Lung (tissue), 12 donors: ENCODE data around the gene CRYGN. TPM values are rescaled to one million over a fixed set of nuclear protein-coding genes. Genes with fewer than 3 reads are reported as not detected.

Experiments
- ATAC-seq: fragments of 200-7000 bp; cut with Tn5 transposase; one replicate; pipeline ENCODE4 v1.9.1; 2020; ENCODE audit warnings: moderate number of reproducible peaks; ENCODE audit not compliant: insufficient read depth, low FRiP score
- DNase-seq, 3 donors: peaks; one replicate each; pipeline ENCODE4 v3.0.0-alpha.2; 2013 to 2017
- H3K27ac ChIP-seq, 2 donors: one replicate each; pipeline ENCODE4 v1.5.1; 2013; ENCODE audit warnings: mild to moderate bottlenecking in 2 of 2, moderate library complexity in 2 of 2, control low read depth in 1 of 2, inconsistent platforms in 1 of 2, low read depth in 1 of 2, low read length in 1 of 2
- H3K27me3 ChIP-seq, 3 donors: one replicate each; pipeline ENCODE4 v1.5.1; 2013; ENCODE audit warnings: low read length in 2 of 3; ENCODE audit not compliant: control insufficient read depth in 3 of 3, insufficient read depth in 3 of 3
- H3K36me3 ChIP-seq, 4 donors: one replicate each; pipeline ENCODE4 v1.5.1; 2013; ENCODE audit warnings: low read length in 4 of 4, mild to moderate bottlenecking in 1 of 4, moderate library complexity in 1 of 4; ENCODE audit not compliant: control insufficient read depth in 4 of 4, insufficient read depth in 4 of 4
- H3K4me1 ChIP-seq, 5 donors: one replicate each; pipeline ENCODE4 v1.5.1; 2013; ENCODE audit warnings: low read length in 5 of 5, mild to moderate bottlenecking in 2 of 5, moderate library complexity in 1 of 5; ENCODE audit not compliant: control insufficient read depth in 5 of 5, insufficient read depth in 5 of 5
- H3K4me3 ChIP-seq: one replicate; pipeline ENCODE4 v1.5.1; 2013; ENCODE audit warnings: mild to moderate bottlenecking, control low read depth, moderate library complexity
- H3K9ac ChIP-seq, 2 donors: one replicate each; pipeline ENCODE4 v1.5.1; 2013; ENCODE audit warnings: low read length in 2 of 2, control low read depth in 1 of 2; ENCODE audit not compliant: insufficient read depth in 1 of 2
- H3K9me3 ChIP-seq, 4 donors: one replicate each; pipeline ENCODE4 v1.5.1; 2013; ENCODE audit warnings: low read length in 3 of 4, mild to moderate bottlenecking in 1 of 4, moderate library complexity in 1 of 4; ENCODE audit not compliant: control insufficient read depth in 4 of 4, insufficient read depth in 3 of 4
- WGBS, 2 donors: extraction: QIAGEN DNeasy Blood & Tissue Kit; methylation state at CpG; one replicate each; pipeline ENCODE4 v1.1.7; 2013; 5-methylcytosine and 5-hydroxymethylcytosine counted together
- polyA plus RNA-seq, 2 donors: library from polyadenylated mRNA; stranded (reverse); fragments of 200-250 nt; gene quantifications; one replicate each; pipeline ENCODE4 v1.2.1, GENCODE V29; 2013
- total RNA-seq, 2 donors: library from RNA; depleted of rRNA in 1 of 2; stranded (reverse); fragments of >200 nt in 1 of 2; gene quantifications; one replicate each; pipeline ENCODE4 v1.2.1, GENCODE V29; 2014 to 2021
- TF ChIP-seq, protein P1 (sequence below): IDR thresholded peaks from 2 replicates; pipeline ENCODE4 v1.5.1; 2012; ENCODE audit warnings: mild to moderate bottlenecking; ENCODE audit errors: control extremely low read depth, extremely low read depth
- donor health status: control.
- donor health status: control.
- donor health status: Bipolar disorder and iron deficiency.
- donor health status: healthy.
- donor health status: DM: yes; HTN: yes; CAD: no.

CRYGN gene
- total and polyA plus RNA-seq, 4 donors, result 0.07 to 0.34 (median 0.28) TPM; not detected in 1

DNA sequence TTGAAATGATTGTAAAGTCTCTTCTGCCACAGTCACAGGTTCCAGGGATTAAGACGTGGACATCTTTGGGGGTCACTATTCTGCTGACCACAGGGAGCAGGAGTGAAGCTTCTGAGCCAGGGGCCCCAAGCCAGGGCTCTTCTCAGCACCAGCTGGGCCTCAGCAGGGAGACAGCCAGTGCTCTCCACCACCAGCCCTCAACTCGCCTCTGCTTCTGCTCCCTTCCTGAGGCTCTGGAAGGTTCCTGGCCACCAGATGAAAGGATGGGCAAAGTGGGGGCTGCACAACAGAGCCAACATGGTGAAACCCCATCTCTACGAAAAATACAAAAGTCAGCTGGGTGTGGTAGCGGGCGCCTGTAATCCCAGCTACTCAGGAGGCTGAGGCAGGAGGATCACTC, 11.2 kb upstream of the CRYGN start:
- Histone ChIP-seq H3K9me3 (no peaks in the 10 kb centered on the region), H3K4me1 (peaks cover 0 to 6% (median 0%) of the 10 kb centered on the region in 5 donors), H3K9ac (no peak overlapping the region), H3K27me3 (peaks cover 0 to 2% (median 0%) of the 10 kb centered on the region in 3 donors), H3K27ac (no peak overlapping the region), H3K36me3 (no peaks in the 10 kb centered on the region), H3K4me3 (no peak overlapping the region)
- TF ChIP-seq, protein P1, sequence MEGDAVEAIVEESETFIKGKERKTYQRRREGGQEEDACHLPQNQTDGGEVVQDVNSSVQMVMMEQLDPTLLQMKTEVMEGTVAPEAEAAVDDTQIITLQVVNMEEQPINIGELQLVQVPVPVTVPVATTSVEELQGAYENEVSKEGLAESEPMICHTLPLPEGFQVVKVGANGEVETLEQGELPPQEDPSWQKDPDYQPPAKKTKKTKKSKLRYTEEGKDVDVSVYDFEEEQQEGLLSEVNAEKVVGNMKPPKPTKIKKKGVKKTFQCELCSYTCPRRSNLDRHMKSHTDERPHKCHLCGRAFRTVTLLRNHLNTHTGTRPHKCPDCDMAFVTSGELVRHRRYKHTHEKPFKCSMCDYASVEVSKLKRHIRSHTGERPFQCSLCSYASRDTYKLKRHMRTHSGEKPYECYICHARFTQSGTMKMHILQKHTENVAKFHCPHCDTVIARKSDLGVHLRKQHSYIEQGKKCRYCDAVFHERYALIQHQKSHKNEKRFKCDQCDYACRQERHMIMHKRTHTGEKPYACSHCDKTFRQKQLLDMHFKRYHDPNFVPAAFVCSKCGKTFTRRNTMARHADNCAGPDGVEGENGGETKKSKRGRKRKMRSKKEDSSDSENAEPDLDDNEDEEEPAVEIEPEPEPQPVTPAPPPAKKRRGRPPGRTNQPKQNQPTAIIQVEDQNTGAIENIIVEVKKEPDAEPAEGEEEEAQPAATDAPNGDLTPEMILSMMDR, result no peak
- WGBS, 2 donors, result 84 to 89% methylated on average over 5 of the region's 5 CpGs
- ATAC-seq (no peak), DNase-seq (no peak)

DNA sequence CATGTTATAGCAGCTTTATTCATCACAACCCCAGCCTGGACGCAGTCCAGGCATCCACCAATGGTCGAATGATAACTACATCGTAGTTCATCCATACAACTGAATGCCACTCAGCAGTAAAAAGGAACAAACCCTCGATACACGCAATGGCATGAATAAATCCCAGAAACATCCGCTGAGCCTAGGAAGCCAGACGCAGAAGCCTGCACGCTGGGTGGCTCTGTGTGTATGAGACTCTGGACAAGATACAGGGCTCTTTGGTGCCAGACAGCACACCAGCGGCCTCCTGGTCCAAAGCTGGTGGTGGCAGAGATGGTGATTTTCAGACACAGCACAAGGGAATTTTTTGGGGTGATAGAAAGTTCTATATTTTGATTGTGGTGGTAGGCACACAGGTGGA, 10.0 kb upstream of the CRYGN start:
- Histone ChIP-seq H3K9me3 (no peaks in the 10 kb centered on the region), H3K27ac (no peak overlapping the region), H3K27me3 (peaks cover 0 to 2% (median 0%) of the 10 kb centered on the region in 3 donors), H3K9ac (no peak overlapping the region), H3K4me3 (no peak overlapping the region), H3K36me3 (no peaks in the 10 kb centered on the region), H3K4me1 (peaks cover 0 to 6% (median 0%) of the 10 kb centered on the region in 5 donors)
- 87 to 95% methylated on average over 9 of the region's 9 CpGs for WGBS, 2 donors
- DNase-seq (no peak), ATAC-seq (no peak)
- TF ChIP-seq, protein P1, result no peak

DNA sequence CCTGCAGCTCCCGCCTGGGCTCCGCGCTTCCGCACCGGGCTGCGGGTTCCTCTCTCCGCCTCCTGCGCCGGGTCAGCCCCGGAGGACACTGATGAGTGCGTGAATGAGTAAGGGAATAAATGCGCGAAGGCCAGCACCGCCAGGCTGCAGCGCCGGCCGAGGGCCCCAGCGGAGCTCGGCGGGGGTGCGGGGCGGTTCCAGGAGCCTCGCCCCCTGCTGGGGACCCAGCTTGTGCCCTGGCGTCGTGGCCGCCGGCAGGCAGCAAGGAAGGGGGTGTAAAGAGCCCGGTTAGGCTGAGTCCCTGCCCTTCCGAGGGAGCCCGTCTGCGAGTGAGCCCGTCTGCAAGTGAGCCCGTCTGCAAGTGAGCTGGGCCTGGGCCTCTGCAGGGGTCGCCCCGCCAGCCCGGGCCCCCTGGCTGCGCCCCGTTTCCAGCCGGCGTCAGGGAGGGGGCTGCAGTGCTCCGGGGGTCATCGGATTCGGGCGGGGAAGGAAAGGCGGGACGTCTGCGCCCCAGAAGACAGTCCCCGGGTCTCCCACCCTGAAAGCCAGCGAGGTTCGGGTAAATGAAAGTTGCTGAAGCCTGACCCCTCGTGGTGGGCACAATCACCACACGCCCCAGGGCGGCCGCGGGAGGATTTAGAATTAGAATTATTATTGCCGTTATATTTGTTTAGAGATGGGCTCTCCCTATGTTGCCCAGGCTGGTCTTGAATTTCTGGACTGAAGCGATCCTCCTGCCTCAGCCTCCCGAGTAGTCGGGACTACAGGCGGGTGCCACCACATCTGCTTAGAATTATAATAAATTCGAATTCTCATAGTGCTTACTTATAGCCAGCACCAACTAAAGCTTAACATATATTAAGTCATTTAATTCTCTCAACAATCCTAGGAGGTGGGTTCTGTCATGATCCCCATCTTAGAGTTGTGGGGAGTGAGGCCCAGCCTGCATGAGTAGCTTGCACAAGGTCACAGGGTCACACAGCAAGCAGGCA, 8.6 kb upstream of the CRYGN start:
- H3K27ac ChIP-seq, result peak overlapping the region in 1 of 2 donors; percentile 9
- ATAC-seq (peak; percentile 88), DNase-seq (peak; percentile 81 to 84 (median 81))
- H3K36me3 ChIP-seq, result no peaks in the 10 kb centered on the region
- peaks cover 0 to 6% (median 0%) of the 10 kb centered on the region in 5 donors for H3K4me1 ChIP-seq
- 4 to 5% methylated on average over 58 to 61 of the region's 61 CpGs for WGBS, 2 donors
- H3K9me3 ChIP-seq, result no peaks in the 10 kb centered on the region
- TF ChIP-seq, protein P1, result peak; percentile 62
- H3K27me3 ChIP-seq, result peaks cover 0 to 2% (median 0%) of the 10 kb centered on the region in 3 donors
- H3K4me3 ChIP-seq, result peak overlapping the region; percentile 33
- H3K9ac ChIP-seq, result peak overlapping the region in 1 of 2 donors; percentile 28
